HepG2 (cell line): ENCODE results near the gene POLR2J. TPM values are rescaled to one million over a fixed set of nuclear protein-coding genes. Genes with fewer than 3 reads are reported as not detected.

Experiments
- CEBPG ChIP-seq: IDR thresholded peaks from 2 replicates; pipeline ENCODE4 v1.6.1; 2016
- IRF2 ChIP-seq: IDR thresholded peaks from 2 replicates; pipeline ENCODE4 v1.6.1; 2018; ENCODE audit warnings: missing genetic modification reagents, missing compliant biosample characterization
- NCOA2 ChIP-seq: sonication (generic); formaldehyde crosslinking; IDR thresholded peaks from 2 replicates; pipeline ENCODE4 v1.8.0; 2022; ENCODE audit warnings: inconsistent platforms
- PHB2 ChIP-seq: fragments of 450-650 bp; IDR thresholded peaks from 2 replicates; pipeline ENCODE4 v1.6.1; 2018; ENCODE audit not compliant: partially characterized antibody
- RBM39 ChIP-seq: fragments of 200-400 bp; formaldehyde crosslinking; IDR thresholded peaks from one replicate; pipeline ENCODE4 v1.6.1; 2018; ENCODE audit warnings: antibody characterized with exemption, mild to moderate bottlenecking, low read depth, low read length; ENCODE audit not compliant: poor library complexity, severe bottlenecking
- RFXANK ChIP-seq: IDR thresholded peaks from 2 replicates; pipeline ENCODE4 v1.6.1; 2016
- TMF1 ChIP-seq: sonication (generic); formaldehyde crosslinking; IDR thresholded peaks from 2 replicates; pipeline ENCODE4 v1.8.1; 2022; ENCODE audit warnings: low read depth, missing genetic modification reagents
- U2AF2 ChIP-seq: fragments of 200-400 bp; formaldehyde crosslinking; IDR thresholded peaks from 2 replicates; pipeline ENCODE4 v1.6.1; 2017; ENCODE audit warnings: low read depth, mild to moderate bottlenecking, low read length
- ZKSCAN5 ChIP-seq: sonication (generic); formaldehyde crosslinking; IDR thresholded peaks from 2 replicates; pipeline ENCODE4 v1.5.1; 2020; ENCODE audit warnings: mild to moderate bottlenecking, missing genetic modification reagents
- ZNF260 ChIP-seq: sonication (generic); formaldehyde crosslinking; IDR thresholded peaks from 2 replicates; pipeline ENCODE4 v1.4.0; 2020; ENCODE audit warnings: missing genetic modification reagents, low read depth, mild to moderate bottlenecking, borderline replicate concordance
- ZNF816 ChIP-seq: sonication (generic); formaldehyde crosslinking; IDR thresholded peaks from 2 replicates; pipeline ENCODE4 v1.8.0; 2022; ENCODE audit warnings: missing genetic modification reagents, mild to moderate bottlenecking, borderline replicate concordance
- ZSCAN22 ChIP-seq: sonication (generic); formaldehyde crosslinking; IDR thresholded peaks from 2 replicates; pipeline ENCODE4 v1.4.0; 2020; ENCODE audit warnings: mild to moderate bottlenecking, missing genetic modification reagents
- polyA plus RNA-seq, 8 experiments: library from polyadenylated mRNA; depleted of rRNA in 3 of 8; stranded (reverse) in 7 of 8; unstranded in 1 of 8; fragments of >200 nt; fragmentation: Illumina TruSeq in 4 of 8; extraction: Trizol in 4 of 8; gene quantifications; 2 replicates each; pipeline versions ENCODE4 v1.2.1 to v1.2.3, GENCODE V29; 2011 to 2016; ENCODE audit warnings: low read depth in 4 of 8, missing spikeins in 1 of 8, mixed read lengths in 1 of 8; ENCODE audit not compliant: insufficient read depth in 1 of 8
- total RNA-seq, 5 experiments: library from RNA; depleted of rRNA; stranded (reverse); fragments of >200 nt; fragmentation: Illumina TruSeq; extraction: Trizol; gene quantifications; 2 replicates each; pipeline ENCODE4 v1.2.3, GENCODE V29; 2016; ENCODE audit warnings: low read depth in 1 of 5
- TF ChIP-seq, protein P1 (sequence below): sonication (generic); formaldehyde crosslinking; IDR thresholded peaks from 2 replicates; pipeline ENCODE4 v1.8.1; 2022; ENCODE audit warnings: mild to moderate bottlenecking, missing genetic modification reagents
- TF ChIP-seq, protein P2 (sequence below): sonication (generic); formaldehyde crosslinking; IDR thresholded peaks from 2 replicates; pipeline ENCODE4 v1.4.0; 2020; ENCODE audit warnings: missing genetic modification reagents
- TF ChIP-seq, protein P3 (sequence below), 2 experiments: sonication (generic) in 1 of 2; formaldehyde crosslinking in 1 of 2; IDR thresholded peaks; 2 replicates each; pipeline versions ENCODE4 v1.6.1 to v1.9.0; 2014 to 2022; ENCODE audit warnings: antibody characterized with exemption in 1 of 2, borderline replicate concordance in 1 of 2, inconsistent platforms in 1 of 2, low read depth in 1 of 2, missing genetic modification reagents in 1 of 2
- TF ChIP-seq, protein P4 (sequence below): IDR thresholded peaks from 2 replicates; pipeline ENCODE4 v1.4.0; 2020; ENCODE audit warnings: mild to moderate bottlenecking, missing genetic modification reagents

The POLR2J gene
- total and polyA plus RNA-seq, 2 of the 13 experiments (the other 11 are each of a cell fraction or from before 2014, with no cell fraction given), result 41.2 to 71.4 TPM

DNA sequence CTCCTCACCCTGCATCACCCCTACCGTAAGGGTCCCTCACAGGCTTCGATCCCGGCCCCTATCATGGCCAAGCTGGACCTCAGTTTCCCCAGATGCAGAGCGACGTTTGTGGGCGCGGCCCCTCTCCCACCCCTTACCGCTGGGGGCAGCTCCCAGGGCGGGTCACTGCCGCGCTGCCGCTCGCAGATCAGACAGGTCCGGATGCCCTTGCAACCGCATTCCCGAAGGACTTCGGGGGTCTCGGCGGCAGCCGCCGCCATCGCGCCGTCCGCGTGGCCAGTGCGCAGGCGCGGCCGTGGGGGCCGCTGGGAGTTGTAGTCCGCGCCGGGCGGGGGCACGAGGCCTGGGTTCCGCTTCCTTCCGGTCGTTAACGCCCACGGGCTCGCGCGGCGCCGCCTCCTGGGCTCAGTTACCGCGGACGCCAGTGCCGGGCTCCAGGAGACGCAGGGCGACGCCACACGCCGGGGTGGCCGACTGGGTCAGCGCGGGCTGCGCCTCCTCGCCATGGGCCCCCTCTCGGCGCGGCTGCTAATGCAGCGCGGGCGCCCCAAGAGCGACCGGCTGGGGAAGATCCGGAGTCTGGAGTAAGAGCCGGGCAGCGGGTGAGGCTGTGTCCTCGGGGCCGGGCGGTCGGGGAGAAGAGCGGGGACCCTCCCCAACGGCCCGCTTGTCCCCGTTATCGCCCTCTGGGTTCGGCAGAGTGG, 14.0 kb downstream of the POLR2J start, which contains the start of the genes ALKBH4 and LRWD1 (continued):
- TF ChIP-seq RBM39 (no peak), ZSCAN22 (CRISPR knock-in tag) (no peak), TMF1 (peak; percentile 66; the same call in 1 of the 2 replicates), NCOA2 (no peak), CEBPG (CRISPR knock-in tag) (peak; percentile 18; the same call in 1 of the 2 replicates), PHB2 (no peak), U2AF2 (no peak), ZKSCAN5 (CRISPR knock-in tag) (no peak), ZNF260 (no peak), ZNF816 (CRISPR knock-in tag) (no peak), RFXANK (CRISPR knock-in tag) (no peak), IRF2 (CRISPR knock-in tag) (peak; percentile 81; the same call in 1 of the 2 replicates)
- TF ChIP-seq, protein P1, sequence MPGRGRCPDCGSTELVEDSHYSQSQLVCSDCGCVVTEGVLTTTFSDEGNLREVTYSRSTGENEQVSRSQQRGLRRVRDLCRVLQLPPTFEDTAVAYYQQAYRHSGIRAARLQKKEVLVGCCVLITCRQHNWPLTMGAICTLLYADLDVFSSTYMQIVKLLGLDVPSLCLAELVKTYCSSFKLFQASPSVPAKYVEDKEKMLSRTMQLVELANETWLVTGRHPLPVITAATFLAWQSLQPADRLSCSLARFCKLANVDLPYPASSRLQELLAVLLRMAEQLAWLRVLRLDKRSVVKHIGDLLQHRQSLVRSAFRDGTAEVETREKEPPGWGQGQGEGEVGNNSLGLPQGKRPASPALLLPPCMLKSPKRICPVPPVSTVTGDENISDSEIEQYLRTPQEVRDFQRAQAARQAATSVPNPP (CRISPR knock-in tag), result 0 out of 2 replicates have a peak, but pooled peaks have one; percentile 68
- TF ChIP-seq, protein P2, sequence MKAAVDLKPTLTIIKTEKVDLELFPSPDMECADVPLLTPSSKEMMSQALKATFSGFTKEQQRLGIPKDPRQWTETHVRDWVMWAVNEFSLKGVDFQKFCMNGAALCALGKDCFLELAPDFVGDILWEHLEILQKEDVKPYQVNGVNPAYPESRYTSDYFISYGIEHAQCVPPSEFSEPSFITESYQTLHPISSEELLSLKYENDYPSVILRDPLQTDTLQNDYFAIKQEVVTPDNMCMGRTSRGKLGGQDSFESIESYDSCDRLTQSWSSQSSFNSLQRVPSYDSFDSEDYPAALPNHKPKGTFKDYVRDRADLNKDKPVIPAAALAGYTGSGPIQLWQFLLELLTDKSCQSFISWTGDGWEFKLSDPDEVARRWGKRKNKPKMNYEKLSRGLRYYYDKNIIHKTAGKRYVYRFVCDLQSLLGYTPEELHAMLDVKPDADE, result no peak
- TF ChIP-seq, protein P3, sequence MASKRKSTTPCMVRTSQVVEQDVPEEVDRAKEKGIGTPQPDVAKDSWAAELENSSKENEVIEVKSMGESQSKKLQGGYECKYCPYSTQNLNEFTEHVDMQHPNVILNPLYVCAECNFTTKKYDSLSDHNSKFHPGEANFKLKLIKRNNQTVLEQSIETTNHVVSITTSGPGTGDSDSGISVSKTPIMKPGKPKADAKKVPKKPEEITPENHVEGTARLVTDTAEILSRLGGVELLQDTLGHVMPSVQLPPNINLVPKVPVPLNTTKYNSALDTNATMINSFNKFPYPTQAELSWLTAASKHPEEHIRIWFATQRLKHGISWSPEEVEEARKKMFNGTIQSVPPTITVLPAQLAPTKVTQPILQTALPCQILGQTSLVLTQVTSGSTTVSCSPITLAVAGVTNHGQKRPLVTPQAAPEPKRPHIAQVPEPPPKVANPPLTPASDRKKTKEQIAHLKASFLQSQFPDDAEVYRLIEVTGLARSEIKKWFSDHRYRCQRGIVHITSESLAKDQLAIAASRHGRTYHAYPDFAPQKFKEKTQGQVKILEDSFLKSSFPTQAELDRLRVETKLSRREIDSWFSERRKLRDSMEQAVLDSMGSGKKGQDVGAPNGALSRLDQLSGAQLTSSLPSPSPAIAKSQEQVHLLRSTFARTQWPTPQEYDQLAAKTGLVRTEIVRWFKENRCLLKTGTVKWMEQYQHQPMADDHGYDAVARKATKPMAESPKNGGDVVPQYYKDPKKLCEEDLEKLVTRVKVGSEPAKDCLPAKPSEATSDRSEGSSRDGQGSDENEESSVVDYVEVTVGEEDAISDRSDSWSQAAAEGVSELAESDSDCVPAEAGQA (IDR thresholded peaks at IDR 0.05; ENCODE audit: low read depth), result no peak
- TF ChIP-seq, protein P3 (CRISPR knock-in tag; IDR thresholded peaks at IDR 0.05; ENCODE audit: borderline replicate concordance), result peak; percentile 43; the same call in 1 of the 2 replicates
- TF ChIP-seq, protein P4, sequence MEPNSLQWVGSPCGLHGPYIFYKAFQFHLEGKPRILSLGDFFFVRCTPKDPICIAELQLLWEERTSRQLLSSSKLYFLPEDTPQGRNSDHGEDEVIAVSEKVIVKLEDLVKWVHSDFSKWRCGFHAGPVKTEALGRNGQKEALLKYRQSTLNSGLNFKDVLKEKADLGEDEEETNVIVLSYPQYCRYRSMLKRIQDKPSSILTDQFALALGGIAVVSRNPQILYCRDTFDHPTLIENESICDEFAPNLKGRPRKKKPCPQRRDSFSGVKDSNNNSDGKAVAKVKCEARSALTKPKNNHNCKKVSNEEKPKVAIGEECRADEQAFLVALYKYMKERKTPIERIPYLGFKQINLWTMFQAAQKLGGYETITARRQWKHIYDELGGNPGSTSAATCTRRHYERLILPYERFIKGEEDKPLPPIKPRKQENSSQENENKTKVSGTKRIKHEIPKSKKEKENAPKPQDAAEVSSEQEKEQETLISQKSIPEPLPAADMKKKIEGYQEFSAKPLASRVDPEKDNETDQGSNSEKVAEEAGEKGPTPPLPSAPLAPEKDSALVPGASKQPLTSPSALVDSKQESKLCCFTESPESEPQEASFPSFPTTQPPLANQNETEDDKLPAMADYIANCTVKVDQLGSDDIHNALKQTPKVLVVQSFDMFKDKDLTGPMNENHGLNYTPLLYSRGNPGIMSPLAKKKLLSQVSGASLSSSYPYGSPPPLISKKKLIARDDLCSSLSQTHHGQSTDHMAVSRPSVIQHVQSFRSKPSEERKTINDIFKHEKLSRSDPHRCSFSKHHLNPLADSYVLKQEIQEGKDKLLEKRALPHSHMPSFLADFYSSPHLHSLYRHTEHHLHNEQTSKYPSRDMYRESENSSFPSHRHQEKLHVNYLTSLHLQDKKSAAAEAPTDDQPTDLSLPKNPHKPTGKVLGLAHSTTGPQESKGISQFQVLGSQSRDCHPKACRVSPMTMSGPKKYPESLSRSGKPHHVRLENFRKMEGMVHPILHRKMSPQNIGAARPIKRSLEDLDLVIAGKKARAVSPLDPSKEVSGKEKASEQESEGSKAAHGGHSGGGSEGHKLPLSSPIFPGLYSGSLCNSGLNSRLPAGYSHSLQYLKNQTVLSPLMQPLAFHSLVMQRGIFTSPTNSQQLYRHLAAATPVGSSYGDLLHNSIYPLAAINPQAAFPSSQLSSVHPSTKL, result peak; percentile 49; the same call in 1 of the 2 replicates
